Measurements from ENCODE around the gene MTG1. TPM values are rescaled to one million over a fixed set of nuclear protein-coding genes. Genes with fewer than 3 reads are reported as not detected.
A peak's percentile ranks its signal among the peaks of the same experiment; 100 is the strongest.

Gene MTG1
- polyA plus RNA-seq, 1 donor (not counting 4 experiments of a cell fraction or from before 2014, with no cell fraction given), result 31.6 TPM

DNA sequence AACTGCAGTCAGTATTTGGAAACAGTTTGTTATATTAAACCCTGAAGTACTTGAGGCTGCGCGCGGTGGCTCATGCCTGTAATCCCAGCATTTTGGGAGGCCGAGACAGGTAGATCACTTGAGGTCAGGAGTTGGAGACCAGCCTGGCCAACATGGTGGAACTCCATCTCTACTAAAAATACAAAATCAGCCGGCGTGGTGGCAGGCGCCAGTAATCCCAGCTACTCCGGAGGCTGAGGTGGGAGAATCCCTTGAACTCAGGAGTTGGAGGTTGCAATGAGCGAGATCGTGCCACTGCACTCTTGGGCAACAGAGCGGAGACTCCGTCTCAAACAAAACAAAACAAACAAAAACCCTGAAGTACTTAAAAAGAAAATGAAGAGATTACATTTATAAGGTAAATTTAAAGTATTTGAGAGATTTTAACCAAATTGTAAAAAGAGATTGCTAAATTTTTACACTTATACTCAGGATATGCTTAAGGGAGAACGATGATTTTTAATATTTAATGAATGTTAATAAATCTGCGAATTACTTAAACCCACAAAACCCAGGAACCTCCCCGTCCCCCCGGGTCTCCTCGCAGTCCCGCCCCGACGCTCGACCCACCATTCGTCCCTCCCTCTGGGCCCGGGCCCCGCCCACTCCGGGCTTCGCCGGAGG is 425 bp upstream of the MTG1 start:
- peaks cover 9 to 17% of the 10 kb centered on the region in 2 experiments for H3K36me3 ChIP-seq (ENCODE audit: control insufficient read depth in 2 of 2, extremely low read depth in 1 of 2, insufficient read depth in 2 of 2, low read length in 2 of 2)
- H3K4me1 ChIP-seq (ENCODE audit: control insufficient read depth, extremely low read depth, insufficient read depth, low read length), result peaks cover 20% of the 10 kb centered on the region
- H3K27me3 ChIP-seq (ENCODE audit: control insufficient read depth, extremely low read depth, insufficient read depth, low read length), result no peaks in the 10 kb centered on the region
- no peak for FAIRE-seq
- H3K4me2 ChIP-seq (ENCODE audit: control insufficient read depth, extremely low read depth, insufficient read depth, low read depth, low read length), result peak overlapping the region; percentile 58
- peak overlapping the region; percentile 33 for H2AFZ ChIP-seq (ENCODE audit: control insufficient read depth, low read length)
- no peak for DNase-seq (ENCODE audit: low read depth, low spot score)
- H3K9ac ChIP-seq (ENCODE audit: control insufficient read depth, extremely low read depth, insufficient read depth, low read length), result peak overlapping the region; percentile 92
- H3K4me3 ChIP-seq (ENCODE audit: control insufficient read depth in 2 of 3, extremely low read depth in 1 of 3, insufficient read depth in 2 of 3, low read depth in 1 of 3, low read length in 3 of 3), result peak overlapping the region; percentile 4 to 99 (median 98)
- TF ChIP-seq EZH2 (IDR thresholded peaks at IDR 0.05; ENCODE audit: low read length), result no peak
- peaks cover 34% of the 10 kb centered on the region for H3K79me2 ChIP-seq (ENCODE audit: control insufficient read depth, insufficient read depth, low read length)
- dilution Hi-C loops (cut with MboI; ENCODE audit: extremely low pct_ligation_motif_present, low sequenced_read_pairs), result no loop called here
- no peaks in the 10 kb centered on the region for H4K20me1 ChIP-seq (ENCODE audit: control insufficient read depth, extremely low read depth, insufficient read depth, low read length)
- H3K9me3 ChIP-seq (ENCODE audit: control insufficient read depth, low read depth, low read length), result no peaks in the 10 kb centered on the region
- H3K27ac ChIP-seq (ENCODE audit: control insufficient read depth, insufficient read depth, low read length), result no peak overlapping the region
- H3K9me1 ChIP-seq (ENCODE audit: control insufficient read depth, extremely low read depth, insufficient read depth, low read length), result no peaks in the 10 kb centered on the region

DNA sequence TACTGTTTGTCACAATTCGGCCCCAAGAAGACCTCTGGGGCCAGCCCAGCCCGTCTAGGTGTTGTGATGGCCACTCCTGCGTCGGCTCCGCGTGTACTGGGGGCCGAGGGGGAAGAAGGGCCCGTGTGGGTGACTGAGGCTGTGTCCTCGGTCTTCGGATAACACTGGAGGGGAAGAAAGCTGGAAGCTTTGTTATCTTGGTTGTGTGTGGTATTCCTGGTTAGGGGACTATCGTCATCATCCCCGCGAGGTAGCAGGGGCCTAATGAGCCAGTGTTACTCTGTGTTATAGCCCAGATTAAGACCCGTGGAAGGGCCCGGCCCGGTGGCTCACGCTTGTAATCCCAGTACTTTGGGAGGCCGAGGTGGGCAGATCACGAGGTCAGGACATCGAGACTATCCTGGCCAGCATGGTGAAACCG is 854 bp downstream of the MTG1 start:
- Histone ChIP-seq H2AFZ (ENCODE audit: control insufficient read depth, low read length) (no peak overlapping the region), H3K9me1 (ENCODE audit: control insufficient read depth, extremely low read depth, insufficient read depth, low read length) (no peaks in the 10 kb centered on the region), H3K36me3 (ENCODE audit: control insufficient read depth in 2 of 2, extremely low read depth in 1 of 2, insufficient read depth in 2 of 2, low read length in 2 of 2) (peaks cover 11 to 28% of the 10 kb centered on the region in 2 experiments), H3K4me3 (ENCODE audit: control insufficient read depth in 2 of 3, extremely low read depth in 1 of 3, insufficient read depth in 2 of 3, low read depth in 1 of 3, low read length in 3 of 3) (peak overlapping the region; percentile 90 to 99 (median 98)), H3K4me2 (ENCODE audit: control insufficient read depth, extremely low read depth, insufficient read depth, low read depth, low read length) (peak overlapping the region; percentile 95), H3K4me1 (ENCODE audit: control insufficient read depth, extremely low read depth, insufficient read depth, low read length) (peaks cover 20% of the 10 kb centered on the region), H3K9ac (ENCODE audit: control insufficient read depth, extremely low read depth, insufficient read depth, low read length) (peak overlapping the region; percentile 92), H3K9me3 (ENCODE audit: control insufficient read depth, low read depth, low read length) (no peaks in the 10 kb centered on the region), H3K27me3 (ENCODE audit: control insufficient read depth, extremely low read depth, insufficient read depth, low read length) (no peaks in the 10 kb centered on the region), H3K79me2 (ENCODE audit: control insufficient read depth, insufficient read depth, low read length) (peaks cover 43% of the 10 kb centered on the region), H4K20me1 (ENCODE audit: control insufficient read depth, extremely low read depth, insufficient read depth, low read length) (no peaks in the 10 kb centered on the region), H3K27ac (ENCODE audit: control insufficient read depth, insufficient read depth, low read length) (peak overlapping the region; percentile 80)
- TF ChIP-seq, protein P1, sequence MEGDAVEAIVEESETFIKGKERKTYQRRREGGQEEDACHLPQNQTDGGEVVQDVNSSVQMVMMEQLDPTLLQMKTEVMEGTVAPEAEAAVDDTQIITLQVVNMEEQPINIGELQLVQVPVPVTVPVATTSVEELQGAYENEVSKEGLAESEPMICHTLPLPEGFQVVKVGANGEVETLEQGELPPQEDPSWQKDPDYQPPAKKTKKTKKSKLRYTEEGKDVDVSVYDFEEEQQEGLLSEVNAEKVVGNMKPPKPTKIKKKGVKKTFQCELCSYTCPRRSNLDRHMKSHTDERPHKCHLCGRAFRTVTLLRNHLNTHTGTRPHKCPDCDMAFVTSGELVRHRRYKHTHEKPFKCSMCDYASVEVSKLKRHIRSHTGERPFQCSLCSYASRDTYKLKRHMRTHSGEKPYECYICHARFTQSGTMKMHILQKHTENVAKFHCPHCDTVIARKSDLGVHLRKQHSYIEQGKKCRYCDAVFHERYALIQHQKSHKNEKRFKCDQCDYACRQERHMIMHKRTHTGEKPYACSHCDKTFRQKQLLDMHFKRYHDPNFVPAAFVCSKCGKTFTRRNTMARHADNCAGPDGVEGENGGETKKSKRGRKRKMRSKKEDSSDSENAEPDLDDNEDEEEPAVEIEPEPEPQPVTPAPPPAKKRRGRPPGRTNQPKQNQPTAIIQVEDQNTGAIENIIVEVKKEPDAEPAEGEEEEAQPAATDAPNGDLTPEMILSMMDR (optimal IDR thresholded peaks at IDR 0.05 in 1 of 3, IDR thresholded peaks at IDR 0.05 in 1 of 3, conservative IDR thresholded peaks at IDR 0.05 in 1 of 3; ENCODE audit: extremely low read depth in 1 of 3, insufficient read depth in 2 of 3, low read length in 3 of 3), result no peak
- no peak for TF ChIP-seq EZH2 (IDR thresholded peaks at IDR 0.05; ENCODE audit: low read length)
- DNase-seq (ENCODE audit: low read depth, low spot score) (no peak), FAIRE-seq (no peak)
- dilution Hi-C loops (cut with MboI; ENCODE audit: extremely low pct_ligation_motif_present, low sequenced_read_pairs), result no loop called here

Data from keratinocyte (primary cell).